Mesenchymal stem cell (in vitro differentiated cells and primary cell): ENCODE measurements around the gene SP9.

ENCODE experiments used
- DNase-seq: peaks from one replicate; pipeline ENCODE4 v3.0.0-alpha.2; 2013
- H2AFZ ChIP-seq: one replicate; pipeline ENCODE4 v1.6.1; 2013; ENCODE audit warnings: low read depth, mild to moderate bottlenecking, control low read depth, inconsistent platforms, low read length, moderate library complexity
- H2AK5ac ChIP-seq: 2 replicates; pipeline ENCODE4 v1.6.1; 2013; ENCODE audit warnings: low read length, moderate library complexity, mild to moderate bottlenecking, inconsistent platforms; ENCODE audit not compliant: severe bottlenecking
- H2BK120ac ChIP-seq: one replicate; pipeline ENCODE4 v1.6.1; 2013; ENCODE audit warnings: low read depth, mild to moderate bottlenecking, inconsistent platforms, low read length, moderate library complexity
- H2BK12ac ChIP-seq, 2 experiments: one replicate each; pipeline ENCODE4 v1.6.1; 2013; ENCODE audit warnings: inconsistent platforms in 2 of 2, low read length in 2 of 2, mild to moderate bottlenecking in 2 of 2, moderate library complexity in 2 of 2, control low read depth in 1 of 2
- H2BK15ac ChIP-seq: one replicate; pipeline ENCODE4 v1.6.1; 2013; ENCODE audit warnings: mild to moderate bottlenecking, low read depth, inconsistent platforms; ENCODE audit not compliant: poor library complexity, severe bottlenecking
- H2BK5ac ChIP-seq: 2 replicates; pipeline ENCODE4 v1.6.1; 2013; ENCODE audit warnings: low read depth, mild to moderate bottlenecking, low read length, control low read depth, inconsistent platforms; ENCODE audit not compliant: poor library complexity, severe bottlenecking
- H3K14ac ChIP-seq, 2 experiments: one replicate each; pipeline ENCODE4 v1.6.1; 2013; ENCODE audit warnings: inconsistent platforms in 2 of 2, low read length in 2 of 2, control low read depth in 1 of 2, mild to moderate bottlenecking in 1 of 2, moderate library complexity in 1 of 2
- H3K18ac ChIP-seq, 2 experiments: one replicate each; pipeline ENCODE4 v1.6.1; 2013; ENCODE audit warnings: inconsistent platforms in 2 of 2, low read length in 2 of 2, control low read depth in 1 of 2, low read depth in 1 of 2, mild to moderate bottlenecking in 1 of 2
- H3K23ac ChIP-seq, 2 experiments: one replicate each; pipeline ENCODE4 v1.6.1; 2013; ENCODE audit warnings: inconsistent platforms in 2 of 2, low read length in 2 of 2, mild to moderate bottlenecking in 2 of 2, moderate library complexity in 2 of 2, control low read depth in 1 of 2
- H3K27ac ChIP-seq: 2 replicates; pipeline ENCODE4 v1.5.1; 2013; ENCODE audit warnings: mild to moderate bottlenecking, moderate library complexity, low read length, control low read depth, inconsistent platforms; ENCODE audit not compliant: poor library complexity, severe bottlenecking
- H3K27me3 ChIP-seq, 2 experiments: 2 replicates each; pipeline versions ENCODE4 v1.6.1 to v1.7.0; 2013; ENCODE audit warnings: low read length in 2 of 2, mild to moderate bottlenecking in 2 of 2, moderate library complexity in 2 of 2, control low read depth in 1 of 2, inconsistent platforms in 1 of 2; ENCODE audit not compliant: control insufficient read depth in 1 of 2, insufficient read depth in 1 of 2
- H3K36me3 ChIP-seq, 2 experiments: 2 replicates each; pipeline versions ENCODE4 v1.6.1 to v1.7.0; 2013; ENCODE audit warnings: low read length in 2 of 2, control low read depth in 1 of 2, inconsistent platforms in 1 of 2, low read depth in 1 of 2, mild to moderate bottlenecking in 1 of 2; ENCODE audit not compliant: insufficient read depth in 2 of 2, control insufficient read depth in 1 of 2
- H3K4ac ChIP-seq, 2 experiments: one replicate each; pipeline ENCODE4 v1.6.1; 2013; ENCODE audit warnings: inconsistent platforms in 2 of 2, low read length in 2 of 2, mild to moderate bottlenecking in 2 of 2, moderate library complexity in 2 of 2, control low read depth in 1 of 2, low read depth in 1 of 2
- H3K4me1 ChIP-seq: 2 replicates; pipeline ENCODE4 v1.6.1; 2013; ENCODE audit warnings: low read depth, low read length, control low read depth; ENCODE audit not compliant: control insufficient read depth, insufficient read depth
- H3K4me2 ChIP-seq: 2 replicates; pipeline ENCODE4 v1.6.1; 2013; ENCODE audit warnings: low read length, mild to moderate bottlenecking, inconsistent platforms; ENCODE audit not compliant: poor library complexity, severe bottlenecking
- H3K4me3 ChIP-seq, 2 experiments: 2 replicates each; pipeline versions ENCODE4 v1.5.1 to v1.7.0; 2013; ENCODE audit warnings: low read length in 2 of 2, mild to moderate bottlenecking in 2 of 2, control low read depth in 1 of 2, low read depth in 1 of 2; ENCODE audit not compliant: insufficient read depth in 1 of 2
- H3K79me1 ChIP-seq: replicated peaks from 2 replicates; pipeline ENCODE4 v1.6.1; 2013; ENCODE audit warnings: mild to moderate bottlenecking, control low read depth, low read length, inconsistent platforms; ENCODE audit not compliant: poor library complexity, severe bottlenecking
- H3K9ac ChIP-seq: 2 replicates; pipeline ENCODE4 v1.7.0; 2013; ENCODE audit warnings: mild to moderate bottlenecking, low read length, moderate library complexity
- H3K9me3 ChIP-seq: 2 replicates; pipeline ENCODE4 v1.7.0; 2013; ENCODE audit warnings: mild to moderate bottlenecking, low read length; ENCODE audit not compliant: control insufficient read depth
- H4K8ac ChIP-seq: one replicate; pipeline ENCODE4 v1.6.1; 2013; ENCODE audit warnings: inconsistent platforms, mild to moderate bottlenecking, low read length, moderate library complexity
- H4K91ac ChIP-seq: one replicate; pipeline ENCODE4 v1.6.1; 2013; ENCODE audit warnings: mild to moderate bottlenecking, low read length, inconsistent platforms
- WGBS: methylation state at CpG from one replicate; pipeline ENCODE4 v1.1.7; 2013; ENCODE audit warnings: mixed read lengths; 5-methylcytosine and 5-hydroxymethylcytosine counted together

The SP9 gene

GRCh38 chr2:174364628-174365027, 29.9 kb downstream of the SP9 start:
- Histone ChIP-seq H3K4me1 (no peaks in the 10 kb centered on the region), H3K27me3 (no peaks in the 10 kb centered on the region), H3K36me3 (peaks cover 15 to 70% of the 10 kb centered on the region in 2 experiments), H4K91ac (no peak overlapping the region), H2BK15ac (no peak overlapping the region), H3K9me3 (peaks cover 8% of the 10 kb centered on the region), H3K9ac (no peak overlapping the region), H3K4ac (no peak overlapping the region), H2AK5ac (no peak overlapping the region), H3K18ac (no peak overlapping the region), H3K4me3 (no peak overlapping the region), H3K14ac (no peak overlapping the region), H2AFZ (no peak overlapping the region), H3K27ac (no peak overlapping the region), H4K8ac (no peak overlapping the region), H2BK5ac (no peak overlapping the region), H3K23ac (no peak overlapping the region), H2BK12ac (no peak overlapping the region), H3K79me1 (peaks cover 28% of the 10 kb centered on the region), H2BK120ac (no peak overlapping the region), H3K4me2 (no peak overlapping the region)
- WGBS = 100% methylated on average over 2 of the region's 2 CpGs
- no peak for DNase-seq

GRCh38 chr2:174365571-174365970, 30.8 kb downstream of the SP9 start:
- no peak for DNase-seq
- H3K9me3 ChIP-seq = peaks cover 8% of the 10 kb centered on the region
- H3K4me2 ChIP-seq = no peak overlapping the region
- H3K27me3 ChIP-seq = no peaks in the 10 kb centered on the region
- no peak overlapping the region for H3K18ac ChIP-seq
- WGBS = 100% methylated on average over 1 of the region's 2 CpGs
- no peak overlapping the region for H2BK120ac ChIP-seq
- H3K36me3 ChIP-seq = peaks cover 19 to 73% of the 10 kb centered on the region in 2 experiments
- no peaks in the 10 kb centered on the region for H3K4me1 ChIP-seq
- no peak overlapping the region for H2AK5ac ChIP-seq
- H2AFZ ChIP-seq = no peak overlapping the region
- H3K23ac ChIP-seq = no peak overlapping the region
- H3K27ac ChIP-seq = no peak overlapping the region
- no peak overlapping the region for H3K9ac ChIP-seq
- peaks cover 30% of the 10 kb centered on the region for H3K79me1 ChIP-seq
- no peak overlapping the region for H3K4ac ChIP-seq
- H2BK12ac ChIP-seq = no peak overlapping the region
- no peak overlapping the region for H4K91ac ChIP-seq
- no peak overlapping the region for H3K14ac ChIP-seq
- H2BK5ac ChIP-seq = no peak overlapping the region
- H4K8ac ChIP-seq = no peak overlapping the region
- H2BK15ac ChIP-seq = no peak overlapping the region
- H3K4me3 ChIP-seq = no peak overlapping the region

DNA sequence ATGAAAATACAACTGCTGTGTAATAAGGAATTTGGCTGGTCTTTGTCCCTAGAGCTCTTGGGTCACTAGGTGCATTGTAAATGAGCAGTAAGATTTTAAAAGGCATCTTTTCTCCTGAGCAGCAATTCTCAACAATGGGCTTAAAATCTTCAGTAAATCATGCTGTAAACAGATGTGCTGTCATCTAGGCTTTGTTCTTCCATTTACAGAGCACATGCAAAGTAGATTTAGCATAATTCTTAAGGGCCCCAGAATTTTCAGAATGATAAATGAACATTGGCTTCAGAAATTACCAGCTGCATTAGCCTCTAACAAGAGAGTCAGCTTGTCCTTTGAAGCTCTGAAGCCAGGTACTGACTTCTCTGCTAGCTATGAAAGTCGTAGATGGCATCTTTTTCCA, 33.9 kb downstream of the SP9 start:
- H2BK12ac ChIP-seq = no peak overlapping the region
- H4K8ac ChIP-seq = no peak overlapping the region
- H3K27ac ChIP-seq = no peak overlapping the region
- H3K4me3 ChIP-seq = no peak overlapping the region
- H4K91ac ChIP-seq = no peak overlapping the region
- H3K27me3 ChIP-seq = no peaks in the 10 kb centered on the region
- peaks cover 21% of the 10 kb centered on the region for H3K79me1 ChIP-seq
- H3K14ac ChIP-seq = no peak overlapping the region
- no peak overlapping the region for H3K9ac ChIP-seq
- H3K18ac ChIP-seq = no peak overlapping the region
- no peak overlapping the region for H2AFZ ChIP-seq
- no peak overlapping the region for H3K4me2 ChIP-seq
- no peak overlapping the region for H3K23ac ChIP-seq
- H3K4ac ChIP-seq = no peak overlapping the region
- H3K36me3 ChIP-seq = peaks cover 20 to 85% of the 10 kb centered on the region in 2 experiments
- H3K9me3 ChIP-seq = peaks cover 7% of the 10 kb centered on the region
- H3K4me1 ChIP-seq = no peaks in the 10 kb centered on the region
- no CpG with 5 or more reads among the region's 1 CpG for WGBS
- DNase-seq = no peak
- no peak overlapping the region for H2AK5ac ChIP-seq
- no peak overlapping the region for H2BK15ac ChIP-seq
- no peak overlapping the region for H2BK5ac ChIP-seq
- no peak overlapping the region for H2BK120ac ChIP-seq

- H2AK5ac ChIP-seq = no peak overlapping the region
- H3K4me2 ChIP-seq = no peak overlapping the region
- H3K27ac ChIP-seq = no peak overlapping the region
- no peak overlapping the region for H3K18ac ChIP-seq
- H3K23ac ChIP-seq = no peak overlapping the region
- no peaks in the 10 kb centered on the region for H3K27me3 ChIP-seq
- H2BK5ac ChIP-seq = no peak overlapping the region
- DNase-seq = peak; percentile 19
- peaks cover 14% of the 10 kb centered on the region for H3K79me1 ChIP-seq
- H3K4me3 ChIP-seq = no peak overlapping the region
- 60% methylated on average over 1 of the region's 2 CpGs for WGBS
- no peak overlapping the region for H2AFZ ChIP-seq
- no peak overlapping the region for H4K91ac ChIP-seq
- no peak overlapping the region for H3K4ac ChIP-seq
- no peak overlapping the region for H4K8ac ChIP-seq
- no peaks in the 10 kb centered on the region for H3K4me1 ChIP-seq
- no peak overlapping the region for H2BK15ac ChIP-seq
- peaks cover 24 to 96% of the 10 kb centered on the region in 2 experiments for H3K36me3 ChIP-seq
- H2BK12ac ChIP-seq = no peak overlapping the region
- no peak overlapping the region for H3K14ac ChIP-seq
- H3K9ac ChIP-seq = no peak overlapping the region
- no peak overlapping the region for H2BK120ac ChIP-seq
- no peaks in the 10 kb centered on the region for H3K9me3 ChIP-seq
Measured at GRCh38 chr2:174376967-174377366, 42.2 kb downstream of the SP9 start.
